Parathyroid adenoma (tissue), 2 donors: ENCODE measurements around the gene LAMB1.

Experiments used
- H2AFZ ChIP-seq: fragments of 300-600 bp; sonication (generic); one replicate; pipeline ENCODE4 v1.7.0; 2017; ENCODE audit warnings: antibody characterized with exemption, mild to moderate bottlenecking
- H3K27ac ChIP-seq: fragments of 300-600 bp; sonication (generic); one replicate; pipeline ENCODE4 v1.7.0; 2017
- H3K27me3 ChIP-seq: fragments of 300-600 bp; sonication (generic); one replicate; pipeline ENCODE4 v1.7.0; 2017; ENCODE audit warnings: low read length; ENCODE audit not compliant: control insufficient read depth, insufficient read depth
- H3K36me3 ChIP-seq: fragments of 300-600 bp; sonication (generic); one replicate; pipeline ENCODE4 v1.7.0; 2017; ENCODE audit warnings: low read length; ENCODE audit not compliant: control insufficient read depth, insufficient read depth
- H3K4me1 ChIP-seq: fragments of 300-600 bp; sonication (generic); one replicate; pipeline ENCODE4 v1.7.0; 2017; ENCODE audit warnings: control low read depth
- H3K4me2 ChIP-seq: fragments of 300-600 bp; sonication (generic); one replicate; pipeline ENCODE4 v1.7.0; 2017; ENCODE audit warnings: low read length
- H3K4me3 ChIP-seq: fragments of 300-600 bp; sonication (generic); one replicate; pipeline ENCODE4 v1.7.0; 2017; ENCODE audit warnings: low read depth, low read length
- H3K79me2 ChIP-seq: fragments of 300-600 bp; sonication (generic); one replicate; pipeline ENCODE4 v1.7.0; 2017; ENCODE audit warnings: control low read depth
- H3K9ac ChIP-seq: fragments of 300-600 bp; sonication (generic); one replicate; pipeline ENCODE4 v1.7.0; 2017; ENCODE audit warnings: mild to moderate bottlenecking
- H3K9me3 ChIP-seq: fragments of 300-600 bp; sonication (generic); one replicate; pipeline ENCODE4 v1.7.0; 2017; ENCODE audit warnings: low read length; ENCODE audit not compliant: control insufficient read depth
- TF ChIP-seq, protein P1 (sequence below): fragments of 300-600 bp; sonication (generic); IDR thresholded peaks from one replicate; pipeline ENCODE4 v1.7.0; 2017; ENCODE audit warnings: antibody characterized with exemption, mild to moderate bottlenecking
- donor health status: primary hyperparathyroidism.

Gene LAMB1

GRCh38 chr7:107948645-107949442 is 54.1 kb downstream of the LAMB1 start:
- no peaks in the 10 kb centered on the region for H3K36me3 ChIP-seq
- peak overlapping the region; percentile 30 for H2AFZ ChIP-seq
- no peaks in the 10 kb centered on the region for H3K9me3 ChIP-seq
- no peak overlapping the region for H3K9ac ChIP-seq
- H3K4me1 ChIP-seq: peaks cover 36% of the 10 kb centered on the region
- H3K4me3 ChIP-seq: no peak overlapping the region
- peak overlapping the region; percentile 30 for H3K27ac ChIP-seq
- no peak overlapping the region for H3K4me2 ChIP-seq
- no peaks in the 10 kb centered on the region for H3K27me3 ChIP-seq
- TF ChIP-seq, protein P1, sequence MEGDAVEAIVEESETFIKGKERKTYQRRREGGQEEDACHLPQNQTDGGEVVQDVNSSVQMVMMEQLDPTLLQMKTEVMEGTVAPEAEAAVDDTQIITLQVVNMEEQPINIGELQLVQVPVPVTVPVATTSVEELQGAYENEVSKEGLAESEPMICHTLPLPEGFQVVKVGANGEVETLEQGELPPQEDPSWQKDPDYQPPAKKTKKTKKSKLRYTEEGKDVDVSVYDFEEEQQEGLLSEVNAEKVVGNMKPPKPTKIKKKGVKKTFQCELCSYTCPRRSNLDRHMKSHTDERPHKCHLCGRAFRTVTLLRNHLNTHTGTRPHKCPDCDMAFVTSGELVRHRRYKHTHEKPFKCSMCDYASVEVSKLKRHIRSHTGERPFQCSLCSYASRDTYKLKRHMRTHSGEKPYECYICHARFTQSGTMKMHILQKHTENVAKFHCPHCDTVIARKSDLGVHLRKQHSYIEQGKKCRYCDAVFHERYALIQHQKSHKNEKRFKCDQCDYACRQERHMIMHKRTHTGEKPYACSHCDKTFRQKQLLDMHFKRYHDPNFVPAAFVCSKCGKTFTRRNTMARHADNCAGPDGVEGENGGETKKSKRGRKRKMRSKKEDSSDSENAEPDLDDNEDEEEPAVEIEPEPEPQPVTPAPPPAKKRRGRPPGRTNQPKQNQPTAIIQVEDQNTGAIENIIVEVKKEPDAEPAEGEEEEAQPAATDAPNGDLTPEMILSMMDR: no peak
- no peaks in the 10 kb centered on the region for H3K79me2 ChIP-seq

- no peaks in the 10 kb centered on the region for H3K36me3 ChIP-seq
- TF ChIP-seq, protein P1: no peak
- no peaks in the 10 kb centered on the region for H3K27me3 ChIP-seq
- no peaks in the 10 kb centered on the region for H3K79me2 ChIP-seq
- H3K9ac ChIP-seq: no peak overlapping the region
- H3K4me2 ChIP-seq: no peak overlapping the region
- no peak overlapping the region for H3K4me3 ChIP-seq
- peaks cover 33% of the 10 kb centered on the region for H3K4me1 ChIP-seq
- H3K9me3 ChIP-seq: no peaks in the 10 kb centered on the region
- no peak overlapping the region for H2AFZ ChIP-seq
- H3K27ac ChIP-seq: no peak overlapping the region
These were observed 56.1 kb downstream of the LAMB1 start for GRCh38 chr7:107946881-107947280.

DNA sequence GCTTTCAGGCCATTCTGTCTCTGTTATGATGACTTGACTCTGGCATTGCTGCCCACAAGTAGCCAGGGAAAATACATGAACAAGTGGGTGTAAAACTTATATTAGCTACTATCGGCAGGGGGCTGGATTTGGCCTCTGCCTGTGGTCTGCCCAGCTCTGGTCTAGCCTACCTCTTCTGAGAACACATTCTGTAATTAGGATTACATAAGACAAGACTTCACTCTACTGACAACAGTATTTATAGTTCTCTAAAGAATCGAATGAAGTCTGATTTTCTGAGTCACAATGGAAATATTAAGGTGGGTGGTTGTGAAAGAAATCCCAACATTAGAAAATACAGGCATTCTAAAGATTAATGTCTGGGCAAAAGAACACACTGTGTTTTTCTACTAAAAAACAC is 56.5 kb downstream of the LAMB1 start:
- Histone ChIP-seq H3K36me3 (no peaks in the 10 kb centered on the region), H3K9ac (no peak overlapping the region), H3K79me2 (no peaks in the 10 kb centered on the region), H3K4me1 (peaks cover 30% of the 10 kb centered on the region), H2AFZ (no peak overlapping the region), H3K4me2 (no peak overlapping the region), H3K27ac (no peak overlapping the region), H3K4me3 (no peak overlapping the region), H3K9me3 (no peaks in the 10 kb centered on the region), H3K27me3 (no peaks in the 10 kb centered on the region)
- TF ChIP-seq, protein P1: no peak

- TF ChIP-seq, protein P1: no peak
- Histone ChIP-seq H3K36me3 (no peaks in the 10 kb centered on the region), H3K9ac (no peak overlapping the region), H2AFZ (no peak overlapping the region), H3K4me2 (no peak overlapping the region), H3K4me1 (peaks cover 30% of the 10 kb centered on the region), H3K4me3 (no peak overlapping the region), H3K27me3 (no peaks in the 10 kb centered on the region), H3K79me2 (no peaks in the 10 kb centered on the region), H3K27ac (no peak overlapping the region), H3K9me3 (no peaks in the 10 kb centered on the region)
These were observed 57.6 kb downstream of the LAMB1 start for GRCh38 chr7:107945332-107945731.
